ENCODE results near the gene OR6A2.

The OR6A2 gene

DNA sequence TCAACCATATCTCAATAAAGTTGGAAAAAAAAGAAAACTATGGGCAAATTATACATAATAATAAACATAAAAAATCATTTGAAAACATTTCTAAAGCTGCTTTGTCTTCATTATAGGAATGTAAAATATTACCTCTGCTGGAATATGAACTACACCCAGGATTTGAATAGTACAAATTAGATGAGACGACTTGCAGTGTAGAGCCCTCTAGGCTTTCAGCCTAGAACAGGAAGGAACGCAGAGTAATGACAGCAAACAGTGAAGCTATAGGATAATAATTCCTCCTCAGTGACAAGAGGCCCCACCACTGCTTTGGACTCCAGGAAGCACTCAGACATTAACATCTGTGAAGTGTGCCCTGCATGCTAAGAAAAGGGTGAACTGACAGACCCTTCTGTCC, 8.9 kb downstream of the OR6A2 start:
- no peak for TF ChIP-seq GATA2 (IDR thresholded peaks at IDR 0.05; ENCODE audit: low read depth, low read length)
- TF ChIP-seq GATA3 (IDR thresholded peaks at IDR 0.05; ENCODE audit: low read depth, low read length) = no peak

DNA sequence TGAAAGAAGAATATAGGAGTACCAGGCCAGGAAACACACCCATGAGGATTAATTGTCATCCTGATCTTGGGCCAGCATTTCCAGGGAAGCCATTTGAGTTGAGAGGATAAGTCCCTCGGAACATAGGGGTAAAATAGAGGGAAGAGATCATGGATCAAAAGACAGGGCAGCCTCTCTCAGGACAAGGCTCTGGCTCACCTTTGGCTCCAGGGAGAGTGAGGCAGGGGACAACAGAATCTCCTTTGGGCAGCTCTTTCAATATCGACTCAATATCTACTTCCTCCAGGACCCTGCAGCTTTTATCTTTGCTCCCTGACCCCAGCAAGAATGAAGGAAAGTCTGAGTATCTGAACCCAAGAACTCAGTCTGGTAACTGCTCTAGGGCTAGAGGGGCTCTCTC, 16.8 kb downstream of the OR6A2 start, which contains the start of gene OR2AG1:
Gene OR2AG1, plus strand, starts transcription at position 301 of the 400 bp plus-strand sequence. CDS start 2,018 bp downstream, outside the sequence.
- TF ChIP-seq GATA2 (IDR thresholded peaks at IDR 0.05; ENCODE audit: low read depth, low read length) = no peak
- TF ChIP-seq GATA3 (IDR thresholded peaks at IDR 0.05; ENCODE audit: low read depth, low read length) = no peak

DNA sequence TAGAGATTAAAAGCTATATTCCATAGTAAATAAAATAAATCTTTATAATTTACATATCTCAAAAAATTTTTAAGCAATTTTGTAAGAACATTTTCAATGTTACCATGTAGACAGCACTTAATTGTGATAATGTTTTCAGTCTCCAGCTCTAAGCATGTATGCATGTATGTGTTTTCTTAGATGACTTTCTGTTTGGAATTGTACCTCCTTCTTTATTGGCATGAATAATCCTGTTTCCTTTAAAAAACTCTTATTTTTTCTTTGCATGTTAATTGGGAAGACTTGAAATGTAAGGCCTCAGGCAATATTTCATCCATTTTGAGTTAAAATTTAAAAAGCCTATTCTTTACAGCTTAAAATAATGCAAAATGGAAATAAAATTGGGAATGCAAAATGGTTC, 18.7 kb downstream of the OR6A2 start:
- no peak for TF ChIP-seq GATA2 (IDR thresholded peaks at IDR 0.05; ENCODE audit: low read depth, low read length)
- TF ChIP-seq GATA3 (IDR thresholded peaks at IDR 0.05; ENCODE audit: low read depth, low read length) = no peak

DNA sequence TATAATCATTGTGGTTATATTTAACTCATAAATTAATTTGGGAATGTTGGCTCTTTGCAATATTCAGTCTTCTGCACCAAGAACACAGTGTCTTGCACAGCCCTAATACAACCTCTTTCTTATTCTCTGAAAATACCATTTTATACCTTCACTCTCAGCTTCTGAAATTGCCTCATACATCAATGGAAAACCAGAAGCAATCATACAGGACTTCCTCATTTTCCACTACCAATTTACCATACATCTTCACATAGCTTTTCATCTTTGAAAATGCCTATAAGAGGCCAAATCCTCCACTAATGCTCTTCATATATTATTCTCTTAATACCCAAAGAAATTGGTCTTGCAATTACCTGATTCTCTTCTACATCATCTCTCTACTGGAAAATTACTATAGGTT, 21.0 kb downstream of the OR6A2 start:
- TF ChIP-seq GATA3 (IDR thresholded peaks at IDR 0.05; ENCODE audit: low read depth, low read length) = no peak
- no peak for TF ChIP-seq GATA2 (IDR thresholded peaks at IDR 0.05; ENCODE audit: low read depth, low read length)

DNA sequence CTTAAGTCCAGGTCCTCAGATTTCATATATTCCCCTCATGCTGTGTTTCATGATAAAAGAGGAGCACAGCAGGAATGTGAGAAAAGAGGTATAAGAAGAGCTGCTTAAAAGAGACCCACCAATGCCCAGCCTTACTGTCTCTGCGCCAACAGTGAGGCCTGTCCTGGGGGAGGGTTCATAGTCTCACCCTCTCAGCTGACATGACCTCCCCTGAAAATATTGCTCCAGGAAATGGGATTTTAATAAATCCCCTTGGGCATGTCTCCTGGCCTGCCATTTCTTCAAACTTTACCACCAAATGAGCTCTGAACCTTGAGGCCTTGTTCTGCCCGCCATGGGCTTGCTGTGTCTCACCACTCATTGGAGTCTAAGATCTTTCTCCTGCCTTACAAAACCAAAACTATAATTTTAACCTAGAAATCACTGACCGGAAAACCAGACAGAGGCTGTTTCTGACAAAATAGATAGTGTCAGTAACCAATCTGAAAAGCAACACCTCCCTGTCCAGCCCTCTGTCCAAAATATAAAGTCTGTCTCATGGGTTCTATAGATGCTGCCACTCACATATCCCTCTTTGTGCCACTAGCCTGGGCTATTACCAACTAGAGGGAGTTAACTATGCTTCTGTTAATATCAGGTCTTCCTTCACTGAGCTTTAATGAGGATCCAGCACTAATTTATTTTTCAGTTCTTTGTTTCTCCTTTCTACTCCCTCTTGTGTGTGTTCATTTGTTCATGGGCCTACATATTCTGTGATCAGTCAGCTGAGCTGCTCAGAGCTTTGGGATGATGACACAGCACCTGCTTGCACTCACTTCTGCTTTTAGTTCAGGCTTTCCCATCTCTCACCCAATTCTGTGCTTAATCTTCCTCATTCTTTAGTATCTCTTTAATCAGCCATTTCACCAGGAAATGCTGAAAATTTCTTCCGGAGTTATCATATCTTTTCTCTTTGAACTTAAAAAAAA, 27.3 kb downstream of the OR6A2 start, which contains the start of gene OR2AG2:
Gene OR2AG2, minus strand, starts transcription at position 51 of the 968 bp plus-strand sequence. CDS start 3,019 bp downstream, outside the sequence.
- TF ChIP-seq GATA3 (IDR thresholded peaks at IDR 0.05; ENCODE audit: low read depth, low read length) = no peak
- no peak for TF ChIP-seq GATA2 (IDR thresholded peaks at IDR 0.05; ENCODE audit: low read depth, low read length)

DNA sequence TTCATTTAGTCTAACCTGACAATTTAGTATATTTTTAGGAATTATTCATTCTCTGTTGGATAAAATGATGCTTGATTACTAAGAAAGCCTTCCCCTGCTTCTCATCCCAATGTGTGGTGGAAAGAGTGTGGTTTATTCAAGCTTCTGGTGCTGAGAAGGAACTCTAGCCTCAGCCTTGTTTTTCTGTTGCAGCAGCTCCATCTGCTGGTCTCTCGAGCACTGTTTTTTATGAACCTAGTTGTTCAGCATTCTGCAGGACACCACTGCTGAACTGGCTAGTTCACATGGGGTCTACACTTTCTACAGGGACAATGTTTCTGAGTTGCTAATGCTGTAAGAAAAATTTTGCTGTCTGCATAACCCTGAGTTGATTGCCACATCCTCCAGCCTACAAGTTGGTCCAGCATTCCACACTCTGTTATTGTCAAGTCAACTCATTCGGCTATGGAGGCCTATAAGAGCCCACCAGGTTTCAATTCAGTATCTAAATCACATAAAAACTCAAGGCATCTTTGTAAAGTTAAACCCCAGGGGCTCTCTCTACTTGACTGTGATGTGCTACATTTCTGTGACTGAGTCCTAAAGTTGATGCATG, 42.0 kb downstream of the OR6A2 start:
- TF ChIP-seq GATA2 (IDR thresholded peaks at IDR 0.05; ENCODE audit: low read depth, low read length) = no peak
- no peak for TF ChIP-seq GATA3 (IDR thresholded peaks at IDR 0.05; ENCODE audit: low read depth, low read length)

DNA sequence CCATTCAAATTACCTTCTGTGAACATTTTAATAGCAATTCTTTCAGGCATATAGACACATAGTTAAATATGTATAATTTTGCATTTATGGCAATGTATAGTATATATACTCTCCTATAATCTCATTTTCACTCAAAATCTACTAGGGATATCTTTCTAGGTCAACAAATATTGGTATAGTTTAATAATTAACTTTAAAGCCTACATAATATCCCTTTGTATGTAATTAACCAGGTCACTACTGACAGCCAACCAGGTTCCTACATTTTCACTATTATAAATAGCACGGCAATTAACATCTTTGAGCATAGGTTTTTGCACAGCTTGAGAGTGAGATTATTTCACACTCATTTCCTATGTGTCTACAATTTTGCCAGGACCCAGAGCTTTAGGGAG, 43.5 kb downstream of the OR6A2 start:
- no peak for TF ChIP-seq GATA2 (IDR thresholded peaks at IDR 0.05; ENCODE audit: low read depth, low read length)
- no peak for TF ChIP-seq GATA3 (IDR thresholded peaks at IDR 0.05; ENCODE audit: low read depth, low read length)

DNA sequence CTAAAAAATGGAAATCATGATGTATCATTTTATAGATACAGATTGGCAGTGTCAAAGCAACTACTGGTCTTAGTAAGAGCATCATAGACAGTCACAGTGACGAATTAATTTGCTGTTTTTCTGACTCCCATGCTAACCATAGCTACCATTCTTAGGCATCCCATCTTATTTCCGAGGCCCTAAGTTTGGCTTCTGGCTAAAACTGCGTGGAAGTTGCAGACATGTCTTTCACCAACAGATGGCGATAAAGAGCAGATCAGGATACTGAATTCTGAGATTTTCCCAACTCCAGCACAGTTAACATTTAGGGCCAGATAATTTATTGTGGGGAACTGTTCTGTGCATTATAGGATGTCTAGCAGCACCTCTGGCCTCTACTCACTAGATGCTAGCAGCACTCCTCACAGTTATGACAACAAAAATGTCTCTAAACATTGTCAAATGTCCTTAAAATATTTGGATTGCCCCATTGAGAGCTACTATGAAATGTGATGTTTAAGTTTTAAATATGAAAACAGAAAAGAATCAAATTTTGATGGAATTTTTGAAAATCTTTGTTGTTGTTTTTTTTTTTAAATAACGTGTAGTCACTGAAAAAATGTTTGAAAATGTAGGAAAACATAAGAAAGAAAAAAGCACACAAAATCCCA, 44.1 kb downstream of the OR6A2 start:
- no peak for TF ChIP-seq GATA2 (IDR thresholded peaks at IDR 0.05; ENCODE audit: low read depth, low read length)
- no peak for TF ChIP-seq GATA3 (IDR thresholded peaks at IDR 0.05; ENCODE audit: low read depth, low read length)

DNA sequence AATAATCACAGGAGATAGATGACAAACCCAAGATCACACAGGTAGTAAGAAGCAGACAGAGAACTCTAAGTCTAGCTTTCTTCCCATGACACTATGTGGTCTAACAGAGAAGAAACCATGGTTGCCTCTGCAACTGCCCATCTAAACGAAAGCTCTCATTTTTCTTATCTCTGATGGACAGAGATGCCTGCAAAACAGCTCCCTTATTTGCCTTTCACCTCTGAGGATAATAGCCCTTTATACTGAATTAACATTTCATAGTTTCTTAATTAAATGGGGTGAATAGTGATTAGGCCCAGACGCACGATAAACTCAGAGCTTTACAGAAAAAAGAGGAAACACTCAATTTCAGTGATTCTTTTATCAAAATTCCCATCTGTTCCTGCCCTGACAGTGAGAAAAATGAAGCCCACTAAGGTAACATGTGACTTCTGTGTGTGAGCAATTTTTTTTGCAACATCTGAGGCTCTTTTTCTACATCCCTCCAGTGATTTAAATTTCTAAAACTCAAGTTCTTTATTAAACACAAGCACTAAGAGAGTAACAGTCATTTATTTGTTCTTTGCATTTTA, 52.3 kb downstream of the OR6A2 start:
- TF ChIP-seq GATA3 (IDR thresholded peaks at IDR 0.05; ENCODE audit: low read depth, low read length) (no peak), GATA2 (IDR thresholded peaks at IDR 0.05; ENCODE audit: low read depth, low read length) (no peak)

DNA sequence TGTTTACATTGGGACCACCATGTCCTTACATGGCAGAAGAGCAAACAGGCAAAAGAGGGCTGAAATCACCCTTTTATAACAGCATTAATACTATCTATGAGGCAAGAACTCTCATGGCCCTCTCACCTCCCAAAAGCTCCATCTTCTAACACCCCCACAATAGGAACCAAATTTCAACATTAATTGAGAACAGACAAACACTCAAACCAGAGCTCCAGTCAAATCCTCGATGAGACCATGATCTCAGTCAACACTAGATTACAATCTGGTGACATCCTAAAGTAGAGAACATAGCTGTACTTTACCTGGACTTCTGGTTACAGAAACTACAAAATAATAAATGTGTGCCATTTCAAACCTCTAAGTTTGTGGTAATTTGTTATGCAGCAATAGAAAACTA, 52.9 kb downstream of the OR6A2 start:
- TF ChIP-seq GATA2 (IDR thresholded peaks at IDR 0.05; ENCODE audit: low read depth, low read length) = no peak
- TF ChIP-seq GATA3 (IDR thresholded peaks at IDR 0.05; ENCODE audit: low read depth, low read length) = no peak

DNA sequence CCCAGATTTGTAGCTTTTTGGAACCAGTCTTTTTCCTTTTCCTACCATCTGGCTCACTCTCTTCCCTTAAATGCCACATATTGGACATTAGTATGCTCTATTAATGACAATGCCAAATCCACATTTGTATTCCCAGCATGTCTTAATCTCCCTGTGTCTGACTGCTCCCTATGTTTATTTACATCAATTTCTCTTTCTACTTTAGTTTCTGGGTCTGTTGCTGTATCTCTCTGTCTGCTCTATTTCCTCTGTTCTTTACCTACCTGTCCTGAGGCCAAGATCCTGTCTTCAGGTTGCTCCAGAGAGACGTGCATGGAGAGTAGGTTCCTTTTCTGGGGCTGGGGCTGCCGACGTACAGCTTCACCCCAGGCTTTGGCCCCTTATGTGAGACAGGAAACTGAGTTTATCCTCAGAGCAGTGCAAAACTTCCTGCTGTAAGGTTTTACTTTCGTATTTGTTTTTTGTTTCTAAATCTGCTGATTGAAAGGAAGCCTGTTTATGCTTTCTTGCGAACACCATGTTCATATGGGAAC, 53.3 kb downstream of the OR6A2 start:
- TF ChIP-seq GATA3 (IDR thresholded peaks at IDR 0.05; ENCODE audit: low read depth, low read length) (no peak), GATA2 (IDR thresholded peaks at IDR 0.05; ENCODE audit: low read depth, low read length) (no peak)

DNA sequence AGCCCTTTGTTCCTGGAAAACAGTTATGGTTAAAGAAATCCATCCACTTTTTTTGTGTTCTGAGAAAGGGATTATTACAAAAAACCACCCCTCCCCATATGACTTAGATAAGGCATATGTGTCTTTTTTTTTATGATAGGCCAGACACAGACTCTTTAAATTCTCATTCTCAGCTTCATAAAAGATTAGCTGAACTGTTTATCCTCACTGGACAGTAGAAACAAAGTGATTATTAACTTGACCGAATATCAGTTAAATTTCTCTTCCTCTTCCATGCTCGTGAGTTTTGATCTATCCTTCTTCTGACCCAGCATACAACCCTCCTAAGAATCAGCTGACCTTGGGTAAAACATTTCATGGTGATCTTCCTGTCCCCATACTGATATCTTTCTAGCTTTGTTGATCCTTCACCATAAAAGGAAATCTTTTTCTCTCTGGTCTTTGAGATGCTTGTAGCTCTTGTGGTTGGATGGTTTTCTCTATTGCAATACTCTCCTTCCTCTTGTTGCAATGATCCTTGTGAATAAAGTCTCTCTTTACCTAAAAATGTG, 53.9 kb downstream of the OR6A2 start:
- TF ChIP-seq GATA2 (IDR thresholded peaks at IDR 0.05; ENCODE audit: low read depth, low read length) = no peak
- no peak for TF ChIP-seq GATA3 (IDR thresholded peaks at IDR 0.05; ENCODE audit: low read depth, low read length)

DNA sequence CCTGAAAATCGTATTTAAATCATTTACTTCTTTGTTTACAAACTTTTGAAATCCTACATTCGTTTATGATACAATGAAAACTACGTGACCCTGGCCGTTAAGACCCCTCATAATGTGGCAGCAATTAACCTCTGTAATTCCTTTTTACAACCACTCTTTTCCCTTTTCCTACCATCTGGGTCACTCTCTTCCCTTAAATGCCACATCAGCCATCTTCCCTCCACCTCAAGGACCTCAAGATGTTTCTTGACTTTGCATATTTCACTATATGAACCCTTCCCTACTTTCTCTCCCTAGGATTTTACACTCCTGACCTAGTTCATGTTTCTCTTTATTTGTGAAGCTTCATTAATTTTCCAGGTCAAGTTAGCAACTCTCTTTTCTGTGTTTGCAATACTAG, 54.5 kb downstream of the OR6A2 start:
- no peak for TF ChIP-seq GATA2 (IDR thresholded peaks at IDR 0.05; ENCODE audit: low read depth, low read length)
